NCI-H774 (cell line): ENCODE results near the gene OR2D2.
"Not testable (repeated sequence)": the region's sequence is repeated elsewhere in the genome, so short reads cannot be mapped to it uniquely, and the experiment has no call there.

ENCODE experiments used
- DNase-seq: peaks from one replicate; lab custom pipeline; 2025; lab: John Stamatoyannopoulos, UW

The OR2D2 gene

DNA sequence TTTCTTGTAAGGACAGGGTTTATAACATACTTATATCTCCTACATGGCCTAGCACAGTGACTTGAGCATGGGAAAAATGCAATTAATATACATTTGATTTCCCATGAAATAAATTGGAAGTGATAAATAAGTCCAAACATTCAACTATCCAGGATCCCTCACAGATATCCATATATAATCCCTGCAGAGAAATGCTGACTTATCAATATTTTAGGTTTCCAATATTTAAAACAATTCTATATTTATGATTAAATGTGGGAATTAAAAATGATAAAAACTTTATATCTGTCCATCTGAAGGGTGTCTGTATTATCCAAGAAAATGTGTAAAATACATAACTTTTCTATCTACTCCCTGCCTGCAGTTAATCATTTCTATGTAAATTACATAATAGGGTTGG lies 9.5 kb downstream of the OR2D2 start:
- DNase-seq: no peak

DNA sequence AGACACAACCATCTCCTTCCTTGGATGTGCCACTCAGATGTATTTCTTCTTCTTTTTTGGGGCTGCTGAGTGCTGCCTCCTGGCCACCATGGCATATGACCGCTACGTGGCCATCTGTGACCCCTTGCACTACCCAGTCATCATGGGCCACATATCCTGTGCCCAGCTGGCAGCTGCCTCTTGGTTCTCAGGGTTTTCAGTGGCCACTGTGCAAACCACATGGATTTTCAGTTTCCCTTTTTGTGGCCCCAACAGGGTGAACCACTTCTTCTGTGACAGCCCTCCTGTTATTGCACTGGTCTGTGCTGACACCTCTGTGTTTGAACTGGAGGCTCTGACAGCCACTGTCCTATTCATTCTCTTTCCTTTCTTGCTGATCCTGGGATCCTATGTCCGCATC lies 15.4 kb downstream of the OR2D2 start:
- no peak for DNase-seq

DNA sequence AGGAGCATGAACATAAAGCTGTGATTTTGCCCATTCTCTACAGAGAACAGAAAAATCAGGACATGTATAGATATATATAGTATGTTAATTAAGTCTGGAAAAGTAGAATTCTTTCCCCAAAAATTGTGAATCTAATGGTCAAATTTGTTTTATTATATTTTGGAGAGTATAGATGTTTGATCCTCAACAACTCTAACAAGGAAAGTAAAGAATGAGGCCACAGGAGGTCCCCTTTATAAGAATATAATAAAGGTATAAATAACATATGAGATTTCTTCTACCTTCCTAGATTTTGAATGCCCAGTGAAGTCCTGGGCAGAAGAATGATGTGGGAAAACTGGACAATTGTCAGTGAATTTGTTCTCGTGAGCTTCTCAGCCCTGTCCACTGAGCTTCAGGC lies 16.0 kb downstream of the OR2D2 start, which contains the start of gene OR10A4:
Gene OR10A4 (plus strand): TSS at position 301 of the 400 bp plus-strand sequence. CDS start 23 bp downstream, at position 324.
- no peak for DNase-seq

DNA sequence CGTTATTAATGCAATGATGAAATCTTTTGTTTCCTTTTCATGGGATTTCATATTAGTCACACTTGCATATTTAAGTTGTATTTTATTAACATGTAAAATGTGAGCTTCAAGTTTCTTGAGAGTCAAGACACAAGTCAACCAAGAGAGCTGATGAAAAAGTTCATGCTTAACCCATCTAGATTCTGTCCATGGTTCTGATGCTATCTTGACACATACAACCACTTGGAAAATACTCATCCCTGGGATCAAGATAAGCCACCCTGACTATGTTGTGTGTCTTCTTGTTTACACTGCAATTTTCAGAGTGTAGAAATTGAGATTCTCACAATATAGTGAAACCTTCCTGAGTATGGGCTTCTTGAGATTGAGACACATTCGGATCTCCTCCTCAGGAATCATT lies 16.5 kb downstream of the OR2D2 start:
- no peak for DNase-seq

DNA sequence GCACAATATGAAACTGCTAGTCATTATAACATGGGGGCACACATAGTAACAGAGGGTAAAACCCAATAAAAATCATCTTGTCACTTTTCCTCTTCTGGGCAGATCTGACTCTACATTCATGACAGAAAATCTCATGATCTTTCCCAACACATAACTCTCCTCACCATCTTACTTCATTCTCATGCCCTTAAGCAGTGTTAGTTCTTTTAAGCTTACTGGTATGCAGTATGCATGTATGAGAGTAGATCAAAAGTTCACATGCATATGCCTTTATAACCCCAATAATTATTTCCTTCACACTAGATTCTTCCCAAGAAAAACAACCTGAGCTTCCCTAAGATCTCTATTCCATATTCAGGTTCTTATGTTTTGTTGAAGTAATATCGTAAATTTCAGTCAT lies 21.0 kb downstream of the OR2D2 start:
- DNase-seq: no peak

DNA sequence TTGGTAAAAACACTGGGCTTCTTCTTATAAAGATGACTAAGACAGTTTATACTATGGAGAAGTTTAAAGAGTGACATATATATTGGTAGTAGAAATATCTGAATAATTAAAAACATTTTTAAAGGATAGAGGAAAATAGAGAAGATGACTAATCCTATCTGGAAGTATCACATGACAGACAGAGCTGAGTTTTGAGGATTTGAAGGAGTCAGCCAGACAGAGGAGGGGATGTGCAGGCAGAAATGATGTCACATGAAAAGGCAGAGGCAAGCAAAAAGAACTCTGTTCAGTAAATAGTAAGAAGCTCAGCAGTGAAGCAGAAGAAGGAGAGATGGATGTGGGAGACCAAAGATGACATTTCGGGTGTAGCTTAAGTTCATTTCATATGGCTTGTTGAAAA lies 27.9 kb downstream of the OR2D2 start:
- no peak for DNase-seq

DNA sequence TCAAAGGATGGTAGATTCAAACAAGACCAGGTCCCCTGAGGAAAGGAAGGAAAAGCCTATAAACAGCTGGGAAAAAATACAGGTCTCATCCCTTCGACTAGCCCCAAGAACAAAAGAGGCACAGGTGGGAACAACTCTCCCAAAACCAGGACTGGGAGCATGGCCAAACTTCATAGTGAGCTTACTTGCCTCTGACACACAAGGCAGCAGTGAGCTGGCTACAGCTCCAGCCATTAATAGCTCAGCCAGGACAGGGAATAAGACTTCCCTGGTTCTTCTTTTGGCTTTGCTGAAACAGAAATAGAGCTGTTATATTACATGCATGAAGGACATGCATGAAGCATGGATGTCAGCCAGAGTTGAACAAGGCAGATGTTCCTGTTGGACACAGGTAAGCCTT lies 29.3 kb downstream of the OR2D2 start, which contains the start of gene OR10A2:
Gene OR10A2 (plus strand): TSS at position 97 of the 400 bp plus-strand sequence. CDS start 6,698 bp downstream, outside the sequence.
- DNase-seq: no peak

DNA sequence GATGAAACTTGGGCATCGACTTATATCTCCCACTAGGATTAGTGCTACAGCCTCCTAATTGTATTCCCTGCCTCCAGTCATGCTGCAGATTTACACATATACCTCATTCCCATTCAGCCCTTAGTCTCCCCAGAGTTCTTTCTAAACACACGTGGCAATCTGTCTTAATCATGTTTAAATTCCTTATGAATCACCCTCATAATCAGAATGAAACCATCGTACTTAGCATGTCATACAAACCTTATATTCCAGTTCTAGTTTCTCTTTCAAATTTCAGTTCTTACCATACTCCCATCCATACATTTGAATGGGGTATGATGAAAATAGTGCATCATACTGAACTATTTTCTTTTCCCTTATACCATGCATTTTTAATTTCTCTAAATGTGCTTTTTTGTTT lies 35.4 kb downstream of the OR2D2 start:
- DNase-seq: no peak

DNA sequence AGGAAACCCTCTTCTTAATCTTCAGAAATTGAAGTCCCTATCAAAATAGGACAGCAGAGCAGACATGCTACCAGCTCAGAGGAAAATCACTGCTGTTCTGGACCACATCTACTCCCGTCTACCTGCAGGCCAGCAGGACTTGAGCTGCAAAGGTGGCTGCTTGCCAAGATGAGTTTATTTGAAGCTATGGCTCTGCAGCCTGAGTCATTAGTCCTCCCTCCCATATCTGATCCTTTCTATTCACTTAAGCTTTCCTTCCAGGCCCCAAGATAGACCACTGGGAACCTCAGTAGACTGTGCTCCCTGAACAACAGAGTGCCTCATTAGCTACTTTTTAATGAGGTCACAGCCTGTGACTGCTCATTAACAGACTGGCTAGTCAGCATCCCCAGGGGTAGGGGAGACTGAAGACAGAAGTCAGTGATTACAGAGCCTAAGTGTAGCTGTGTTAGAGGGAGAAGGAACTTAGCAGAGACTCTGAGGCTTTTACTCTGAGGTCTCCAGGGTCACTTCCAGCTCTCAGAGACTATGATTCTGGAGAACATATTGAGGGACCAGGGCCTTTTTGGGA lies 36.2 kb downstream of the OR2D2 start:
- no peak for DNase-seq

DNA sequence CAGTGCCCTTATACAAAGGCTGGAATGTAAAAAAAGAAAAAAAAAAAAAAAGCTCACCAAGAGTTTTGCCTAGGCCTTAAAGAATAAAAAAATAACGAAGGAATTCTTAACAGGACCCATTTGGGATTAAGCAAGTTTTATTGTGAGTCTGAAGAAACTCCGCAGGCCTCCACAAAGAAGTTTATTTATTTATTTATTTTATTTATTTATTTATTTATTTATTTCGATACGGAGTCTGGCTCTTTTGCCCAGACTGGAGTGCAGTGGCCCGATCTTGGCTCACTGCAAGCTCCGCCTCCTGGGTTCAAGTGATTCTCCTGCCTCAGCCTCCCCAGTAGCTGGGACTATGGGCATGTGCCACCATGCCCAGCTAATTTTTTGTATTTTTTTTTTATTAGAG lies 37.5 kb downstream of the OR2D2 start:
- not testable (repeated sequence) for DNase-seq

DNA sequence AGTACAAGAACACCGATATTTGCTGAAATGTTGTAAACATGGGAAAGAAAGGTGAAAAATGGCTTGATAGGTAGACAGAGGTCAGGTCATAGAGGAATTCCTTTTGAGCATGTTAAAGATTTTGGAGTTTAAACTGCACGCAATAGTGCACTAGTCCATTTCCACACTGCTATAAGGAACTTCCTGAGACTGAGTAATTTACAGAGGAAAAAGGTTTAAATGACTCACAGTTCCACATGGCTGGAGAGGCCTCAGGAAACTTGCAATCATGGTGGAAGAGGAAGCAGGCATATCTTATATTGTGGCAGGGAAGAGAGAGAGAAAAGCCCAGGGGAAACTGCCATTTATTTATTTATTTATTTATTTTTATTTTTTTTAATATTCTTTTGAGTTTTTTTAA lies 41.8 kb downstream of the OR2D2 start:
- DNase-seq: no peak

DNA sequence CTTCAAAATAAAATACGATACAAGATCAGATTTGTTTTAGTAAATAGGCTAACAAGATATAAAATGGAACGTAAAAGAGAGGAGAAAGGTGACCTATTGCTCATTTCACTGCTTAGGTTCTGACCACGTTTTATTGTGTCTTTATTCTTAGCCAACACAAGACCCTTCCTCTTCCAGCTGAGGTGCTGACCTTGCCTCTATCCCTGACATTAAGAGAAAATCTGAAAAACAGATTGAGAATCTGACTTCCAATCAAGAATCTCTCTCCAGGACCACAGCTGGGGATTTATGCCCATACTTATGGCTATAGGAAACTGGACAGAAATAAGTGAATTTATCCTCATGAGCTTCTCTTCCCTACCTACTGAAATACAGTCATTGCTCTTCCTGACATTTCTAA lies 46.9 kb downstream of the OR2D2 start, which contains the start of gene OR10A5:
Gene OR10A5 (plus strand): TSS at position 301 of the 400 bp plus-strand sequence. CDS start 0 bp downstream, at position 301.
- no peak for DNase-seq

DNA sequence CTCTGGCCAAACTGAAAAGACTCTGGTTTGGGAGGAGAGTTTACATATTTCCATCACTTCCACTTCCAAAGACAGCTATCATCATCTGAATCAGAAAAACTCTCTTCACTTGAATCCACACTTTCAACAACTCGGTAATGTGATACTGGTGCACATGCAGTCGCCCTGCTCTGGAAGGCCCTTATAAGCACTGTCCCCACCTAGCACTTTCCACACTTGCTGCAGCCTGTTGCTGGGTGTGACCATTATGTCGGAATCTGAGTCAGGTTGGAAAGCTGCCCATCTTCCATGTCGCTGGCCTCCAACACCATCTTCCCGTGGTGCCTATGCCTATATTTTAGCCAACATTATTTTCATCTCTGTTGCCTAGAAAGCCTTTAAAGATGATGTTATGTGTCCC lies 47.9 kb downstream of the OR2D2 start:
- no peak for DNase-seq

DNA sequence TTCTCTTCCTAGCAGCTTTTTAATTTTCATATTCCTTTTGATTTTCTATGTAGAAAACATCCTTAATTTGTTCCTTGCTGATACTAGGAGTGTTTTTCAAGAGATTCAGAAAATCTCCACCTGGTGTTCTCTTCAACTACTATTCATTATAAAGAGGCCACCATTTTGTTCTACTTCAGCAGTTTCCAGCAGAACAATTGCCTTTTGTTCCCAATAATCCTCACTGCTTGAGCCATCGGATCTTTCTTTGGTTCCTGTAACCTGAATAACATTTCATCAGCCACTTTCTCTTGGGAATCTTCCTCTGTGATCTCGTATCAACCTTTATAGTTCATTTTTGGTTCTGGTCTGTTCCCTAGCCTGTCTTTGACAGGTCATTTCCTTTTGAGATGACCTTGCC lies 48.6 kb downstream of the OR2D2 start:
- no peak for DNase-seq

DNA sequence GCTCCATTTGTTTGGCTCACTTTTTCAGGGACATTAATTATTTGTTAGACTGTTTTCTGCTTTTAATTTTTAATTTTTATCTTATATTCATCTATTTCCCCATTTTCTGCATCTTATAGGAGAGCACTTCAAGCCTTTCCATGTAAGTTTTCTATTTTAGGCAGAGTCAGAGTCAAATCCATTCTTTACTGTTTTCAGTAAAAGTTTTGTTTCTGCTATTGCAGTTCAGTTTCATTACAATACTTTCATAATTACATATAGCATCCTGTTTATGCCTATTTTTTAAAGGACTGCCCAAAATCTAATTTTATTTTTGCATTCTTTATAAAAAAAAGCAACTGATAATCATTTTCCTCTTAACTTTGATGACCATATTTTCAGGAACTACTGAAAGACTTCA lies 50.6 kb downstream of the OR2D2 start:
- no peak for DNase-seq
